Effector memory CD4-positive, alpha-beta T cell (primary cell): ENCODE measurements around the gene SDCCAG8.
A peak's percentile ranks its signal among the peaks of the same experiment; 100 is the strongest.
"Not testable (repeated sequence)": the region's sequence is repeated elsewhere in the genome, so short reads cannot be mapped to it uniquely, and the experiment has no call there.

Experiments
- DNase-seq, 3 donors: peaks; one replicate each; pipeline ENCODE4 v3.0.0-alpha.2; 2020
- H3K27ac ChIP-seq: 2 replicates; pipeline ENCODE4 v1.7.0; 2013; ENCODE audit warnings: mild to moderate bottlenecking, low read length, moderate library complexity; ENCODE audit not compliant: insufficient read depth, poor library complexity, severe bottlenecking
- H3K27me3 ChIP-seq: replicated peaks from 2 replicates; pipeline ENCODE4 v1.7.0; 2013; ENCODE audit warnings: mild to moderate bottlenecking, low read length; ENCODE audit not compliant: insufficient read depth, control insufficient read depth, poor library complexity, severe bottlenecking
- H3K36me3 ChIP-seq: 2 replicates; pipeline ENCODE4 v1.7.0; 2013; ENCODE audit warnings: mild to moderate bottlenecking, low read length, moderate library complexity; ENCODE audit not compliant: control insufficient read depth, insufficient read depth
- H3K4me1 ChIP-seq: 2 replicates; pipeline ENCODE4 v1.7.0; 2013; ENCODE audit warnings: low read length, mild to moderate bottlenecking; ENCODE audit not compliant: control insufficient read depth, insufficient read depth, poor library complexity, severe bottlenecking
- H3K4me3 ChIP-seq: 2 replicates; pipeline ENCODE4 v1.7.0; 2013; ENCODE audit warnings: low read length, low read depth, mild to moderate bottlenecking; ENCODE audit not compliant: insufficient read depth, poor library complexity, severe bottlenecking
- H3K9me3 ChIP-seq: 2 replicates; pipeline ENCODE4 v1.7.0; 2013; ENCODE audit warnings: mild to moderate bottlenecking, low read length, moderate library complexity; ENCODE audit not compliant: control insufficient read depth
- total RNA-seq, 3 donors: gene quantifications; one replicate each; lab custom pipeline; 2026; lab: John Stamatoyannopoulos, UW

Gene SDCCAG8
- 22.1 to 33.3 (median 28.0) reads per million in 3 donors for total RNA-seq

DNA sequence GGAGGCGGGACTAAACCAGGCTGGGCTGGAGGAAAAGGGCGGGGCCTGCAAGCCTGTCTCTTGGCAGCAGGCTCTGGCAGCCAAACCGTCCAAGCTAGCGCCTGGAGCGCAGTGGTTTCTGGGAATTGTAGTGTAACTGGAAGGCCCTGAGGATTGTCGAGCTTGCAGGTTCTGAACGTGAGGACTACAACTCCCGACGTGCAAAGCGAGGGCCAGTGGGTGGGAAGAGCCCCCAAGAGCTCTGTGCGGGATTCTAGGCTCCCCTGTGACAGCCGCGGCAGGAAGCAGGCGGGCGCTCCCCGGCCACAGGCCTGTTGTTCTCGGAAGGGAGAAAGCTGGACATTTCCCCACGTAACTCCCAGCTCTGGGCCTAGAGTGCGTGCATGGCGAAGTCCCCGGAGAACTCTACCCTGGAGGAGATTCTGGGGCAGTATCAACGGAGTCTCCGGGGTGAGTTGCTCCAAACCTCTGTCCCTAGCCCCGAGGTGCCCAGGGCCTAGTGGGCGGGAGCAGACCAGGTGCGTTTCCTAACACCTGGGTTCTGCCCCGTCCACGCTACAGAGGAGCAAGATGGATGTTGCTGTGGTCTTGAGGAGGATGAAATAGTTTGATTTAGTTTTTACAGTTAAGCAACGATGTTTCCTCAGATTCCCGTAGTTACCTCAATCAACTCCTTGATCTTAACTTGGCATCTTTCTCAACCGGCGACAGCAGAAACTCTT lies at the start of gene SDCCAG8:
TSS of gene SDCCAG8 (plus strand) at position 251 of the 722 bp plus-strand sequence. CDS start at position 384, 133 bp downstream.
- Histone ChIP-seq H3K4me1 (peaks cover 11% of the 10 kb centered on the region), H3K27ac (peak within 1 kb of the TSS; percentile 93), H3K36me3 (no peaks in the 10 kb centered on the region), H3K27me3 (no peaks in the 10 kb centered on the region), H3K9me3 (no peaks in the 10 kb centered on the region), H3K4me3 (peak within 1 kb of the TSS; percentile 80)
- DNase-seq = peak; percentile 84 to 92 (median 91)

DNA sequence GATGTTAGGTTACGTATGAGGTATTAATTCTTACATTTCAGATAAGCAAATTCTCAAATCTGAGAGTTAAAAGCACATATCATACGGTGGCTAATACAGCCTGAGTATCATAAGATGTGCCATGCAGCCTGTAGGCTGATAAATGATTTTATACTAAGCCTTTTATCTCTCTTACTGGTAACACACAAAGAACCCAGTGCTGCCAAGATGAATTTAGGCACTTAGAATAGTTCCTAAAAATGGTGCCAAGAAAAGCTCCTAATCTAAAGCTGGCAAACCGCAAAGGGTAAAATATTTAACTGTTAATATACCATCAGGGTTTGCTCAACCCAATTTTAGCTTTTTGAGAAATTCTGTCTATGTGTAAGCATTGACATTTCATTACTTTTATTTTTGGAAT lies 43.9 kb upstream of the SDCCAG8 start:
- H3K4me1 ChIP-seq, H3K36me3 ChIP-seq, H3K27ac ChIP-seq, H3K27me3 ChIP-seq, H3K9me3 ChIP-seq, DNase-seq, H3K4me3 ChIP-seq: not testable (repeated sequence)

DNA sequence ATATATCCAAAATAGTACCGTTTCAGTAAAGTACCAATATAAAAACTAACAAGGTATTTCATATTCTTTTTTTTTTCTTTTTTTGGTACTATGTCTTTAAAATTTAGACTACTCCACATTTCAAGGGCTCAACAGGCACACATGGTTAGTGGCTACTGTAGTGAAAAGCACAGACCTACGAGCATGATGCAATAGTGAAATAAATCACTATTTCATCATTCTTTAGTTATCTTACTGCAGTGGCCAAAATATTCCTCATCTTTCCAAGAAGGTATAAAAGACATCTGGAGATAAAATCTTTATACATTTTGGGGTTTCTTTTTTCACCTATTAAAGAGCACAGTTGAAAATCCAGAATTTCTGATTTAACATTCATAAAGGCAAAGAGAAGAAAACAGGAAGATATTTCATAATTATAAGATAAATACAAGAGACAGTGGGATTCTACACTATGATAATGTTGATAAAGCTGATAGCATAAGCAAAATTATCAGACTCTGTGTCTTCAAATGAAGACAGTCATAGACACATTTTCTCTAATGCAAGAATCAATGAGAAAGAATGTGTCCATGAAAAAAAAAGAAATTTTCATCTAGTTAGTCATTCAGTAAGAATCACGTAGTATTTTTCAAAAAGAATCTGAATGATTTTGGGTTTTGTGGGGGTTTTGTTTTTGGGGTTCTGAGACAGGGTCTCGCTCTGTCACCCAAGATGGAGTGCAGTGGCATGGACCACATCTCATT lies 42.6 kb upstream of the SDCCAG8 start:
- Histone ChIP-seq H3K4me3 (no peak overlapping the region), H3K4me1 (no peaks in the 10 kb centered on the region), H3K27me3 (no peaks in the 10 kb centered on the region), H3K27ac (no peak overlapping the region), H3K36me3 (no peaks in the 10 kb centered on the region), H3K9me3 (no peaks in the 10 kb centered on the region)
- no peak for DNase-seq

DNA sequence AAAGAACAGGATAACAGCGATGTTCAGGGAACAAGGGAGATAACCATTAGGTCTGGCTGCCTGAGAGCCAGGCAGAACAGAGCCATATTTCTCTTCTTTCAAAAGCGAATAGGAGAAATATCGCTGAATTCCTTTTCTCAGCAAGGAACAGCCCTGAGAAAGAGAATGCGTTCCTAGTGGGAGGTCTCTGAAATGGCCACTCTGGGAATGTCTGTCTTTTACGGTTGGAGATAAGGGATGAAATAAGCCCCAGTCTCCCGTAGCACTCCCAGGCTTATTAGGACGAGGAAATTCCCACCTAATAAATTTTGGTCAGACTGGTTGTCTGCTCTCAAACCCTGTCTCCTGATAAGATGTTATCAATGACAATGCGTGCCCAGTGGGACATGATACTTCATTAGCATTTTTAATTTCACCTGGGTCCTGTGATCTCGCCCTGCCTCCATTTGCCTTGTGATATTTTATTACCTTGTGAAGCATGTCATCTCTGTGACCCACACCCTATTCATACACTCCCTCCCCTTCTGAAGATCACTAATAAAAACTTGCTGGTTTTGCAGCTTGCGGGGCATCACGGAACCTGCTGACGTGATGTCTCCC lies 40.5 kb upstream of the SDCCAG8 start:
- H3K9me3 ChIP-seq, H3K27ac ChIP-seq, H3K36me3 ChIP-seq, H3K27me3 ChIP-seq, DNase-seq, H3K4me1 ChIP-seq, H3K4me3 ChIP-seq: not testable (repeated sequence)

DNA sequence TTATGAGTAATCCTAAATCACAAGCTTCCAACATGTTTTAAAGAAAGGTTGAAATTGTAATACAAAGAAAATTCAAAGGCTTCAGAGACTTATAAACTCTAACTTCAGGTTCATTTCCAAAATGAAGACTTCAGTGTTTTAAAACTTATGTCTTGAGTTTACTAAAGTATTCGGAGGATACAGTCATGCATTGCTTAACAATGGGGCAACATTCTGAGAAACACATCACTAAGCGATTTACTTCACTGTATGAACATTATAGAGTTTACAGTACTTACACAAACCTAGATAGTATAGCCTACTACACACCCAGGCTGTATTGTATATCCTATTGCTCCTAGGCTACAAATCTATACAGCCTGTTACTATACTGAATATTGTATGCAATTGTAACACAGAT lies 39.1 kb upstream of the SDCCAG8 start:
- H3K4me3 ChIP-seq = no peak overlapping the region
- peaks cover 10% of the 10 kb centered on the region for H3K36me3 ChIP-seq
- DNase-seq = no peak
- H3K4me1 ChIP-seq = no peaks in the 10 kb centered on the region
- H3K27me3 ChIP-seq = no peaks in the 10 kb centered on the region
- no peaks in the 10 kb centered on the region for H3K9me3 ChIP-seq
- no peak overlapping the region for H3K27ac ChIP-seq

DNA sequence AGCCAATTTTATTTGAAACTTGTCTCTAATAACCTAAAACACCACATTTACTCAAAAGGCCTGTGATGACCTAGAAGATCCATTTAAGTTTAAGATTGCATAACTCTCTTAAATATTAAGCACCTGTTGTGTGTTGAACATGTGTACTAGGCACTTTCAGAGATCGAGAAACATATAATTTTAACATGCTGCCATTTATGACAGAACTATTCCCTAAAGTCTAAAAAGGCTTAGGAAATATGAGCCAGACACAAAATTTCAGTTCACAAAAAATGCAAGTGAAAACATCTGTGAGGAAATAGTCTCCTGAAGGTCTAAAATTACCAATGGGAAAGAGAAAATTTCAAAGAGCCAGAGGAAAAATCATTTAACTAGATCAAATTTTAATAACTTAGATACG lies 38.5 kb upstream of the SDCCAG8 start:
- H3K9me3 ChIP-seq = no peaks in the 10 kb centered on the region
- H3K36me3 ChIP-seq = peaks cover 10% of the 10 kb centered on the region
- H3K27me3 ChIP-seq = no peaks in the 10 kb centered on the region
- no peak overlapping the region for H3K4me3 ChIP-seq
- no peaks in the 10 kb centered on the region for H3K4me1 ChIP-seq
- no peak for DNase-seq
- no peak overlapping the region for H3K27ac ChIP-seq

DNA sequence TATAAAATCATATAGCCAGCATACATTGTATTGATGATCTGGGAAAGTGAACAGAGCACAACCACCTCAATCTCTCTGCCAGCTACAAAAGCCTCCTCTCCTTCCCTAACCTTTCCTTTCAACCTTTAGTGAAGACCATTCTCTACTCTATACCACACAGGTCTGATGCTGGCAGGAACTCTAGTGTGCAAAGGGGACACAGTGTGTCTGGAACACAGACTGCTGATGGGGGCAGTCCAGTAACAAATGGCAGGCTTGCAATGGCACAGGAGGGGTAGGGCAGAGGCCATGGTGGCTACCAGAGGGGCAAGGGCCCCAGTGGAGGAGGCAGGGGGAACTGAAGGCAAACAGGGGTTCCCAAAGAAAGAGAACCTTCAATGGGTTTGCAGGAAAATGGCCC lies 37.8 kb upstream of the SDCCAG8 start:
- Histone ChIP-seq H3K4me3 (no peak overlapping the region), H3K36me3 (peaks cover 10% of the 10 kb centered on the region), H3K27ac (no peak overlapping the region), H3K9me3 (no peaks in the 10 kb centered on the region), H3K4me1 (no peaks in the 10 kb centered on the region), H3K27me3 (no peaks in the 10 kb centered on the region)
- no peak for DNase-seq

DNA sequence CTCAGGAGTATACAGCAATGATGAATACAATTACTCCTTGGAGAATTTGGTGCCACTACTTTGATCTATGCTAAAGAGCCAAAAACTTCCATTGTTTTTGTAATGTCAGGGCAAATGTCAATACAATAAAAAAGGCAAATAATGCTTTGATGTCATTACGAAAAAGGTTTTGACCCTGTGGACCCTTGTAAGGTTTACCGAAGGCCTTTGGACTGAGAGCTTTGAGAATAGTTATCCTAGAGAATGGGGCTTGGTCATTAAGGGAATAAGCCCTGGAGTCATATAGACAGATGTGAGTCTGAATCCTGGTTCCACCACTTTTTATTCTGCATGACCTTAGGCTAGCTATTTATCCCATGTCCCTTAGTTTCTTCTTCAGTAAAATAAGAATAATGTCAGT lies 28.2 kb upstream of the SDCCAG8 start:
- no peaks in the 10 kb centered on the region for H3K4me1 ChIP-seq
- no peak overlapping the region for H3K27ac ChIP-seq
- H3K4me3 ChIP-seq = no peak overlapping the region
- H3K9me3 ChIP-seq = no peaks in the 10 kb centered on the region
- H3K27me3 ChIP-seq = no peaks in the 10 kb centered on the region
- no peak for DNase-seq
- H3K36me3 ChIP-seq = peaks cover 3% of the 10 kb centered on the region

DNA sequence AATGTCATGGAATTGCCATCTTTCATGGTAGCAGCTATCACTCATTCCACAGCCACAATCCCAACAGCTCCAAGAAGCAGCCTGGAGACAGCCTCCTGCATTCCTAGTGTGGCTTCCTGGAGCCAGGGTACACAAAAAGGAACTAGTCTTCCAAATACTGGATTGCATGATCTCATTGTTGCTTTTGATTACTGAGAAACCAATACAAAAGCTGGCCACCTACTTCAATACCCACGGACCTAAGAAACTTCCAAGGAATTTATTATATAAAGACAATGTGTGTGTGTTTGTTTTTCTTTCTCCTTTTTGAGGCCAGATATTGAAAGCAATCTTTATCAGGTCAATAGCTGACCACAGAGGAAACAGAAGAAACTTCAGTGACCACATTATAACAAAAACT lies 26.3 kb upstream of the SDCCAG8 start:
- Histone ChIP-seq H3K36me3 (no peaks in the 10 kb centered on the region), H3K4me3 (no peak overlapping the region), H3K4me1 (no peaks in the 10 kb centered on the region), H3K9me3 (no peaks in the 10 kb centered on the region), H3K27ac (no peak overlapping the region), H3K27me3 (no peaks in the 10 kb centered on the region)
- DNase-seq = no peak

DNA sequence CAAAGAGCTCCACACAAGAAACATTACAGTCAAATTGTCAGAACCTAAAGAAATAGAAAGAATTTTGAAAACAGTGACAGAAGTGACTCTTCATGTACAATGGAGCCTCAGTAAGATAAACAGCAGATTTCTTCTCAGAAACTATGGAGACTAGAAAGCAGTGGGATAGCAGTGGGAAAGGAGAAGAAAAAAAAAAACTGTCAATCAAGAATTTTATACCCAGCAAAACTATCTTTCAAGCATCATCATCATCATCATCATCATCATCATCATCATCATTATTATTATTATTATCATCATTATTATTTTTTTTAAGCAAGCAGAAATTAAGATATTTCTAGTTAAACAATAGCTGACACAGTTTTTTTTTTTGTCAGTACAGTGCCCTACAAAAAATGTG lies 24.9 kb upstream of the SDCCAG8 start:
- DNase-seq = no peak

More for the DNA sequence above, 24.9 kb upstream of the SDCCAG8 start:
- no peak overlapping the region for H3K27ac ChIP-seq
- H3K27me3 ChIP-seq = no peaks in the 10 kb centered on the region
- peaks cover under 1% of the 10 kb centered on the region for H3K36me3 ChIP-seq
- no peaks in the 10 kb centered on the region for H3K4me1 ChIP-seq
- H3K4me3 ChIP-seq = no peak overlapping the region
- no peaks in the 10 kb centered on the region for H3K9me3 ChIP-seq
